HEK293 (cell line): Measurements from ENCODE around the gene TAS2R4.
A peak's percentile ranks its signal among the peaks of the same experiment; 100 is the strongest.

Experiments used
- BCL11B ChIP-seq: fragments of 450-650 bp; formaldehyde crosslinking; IDR thresholded peaks from 2 replicates; pipeline ENCODE4 v1.5.1; 2016; ENCODE audit warnings: low read depth, missing biosample characterization, missing genetic modification characterization
- GLIS1 ChIP-seq: fragments of 450-650 bp; formaldehyde crosslinking; IDR thresholded peaks from 2 replicates; pipeline ENCODE4 v1.5.1; 2016; ENCODE audit warnings: missing biosample characterization, missing genetic modification characterization
- HOXA7 ChIP-seq: sonication (generic); formaldehyde crosslinking; IDR thresholded peaks from 2 replicates; pipeline ENCODE4 v1.8.1; 2022; ENCODE audit warnings: missing genetic modification reagents, borderline replicate concordance
- KLF1 ChIP-seq: fragments of 450-650 bp; formaldehyde crosslinking; IDR thresholded peaks from 2 replicates; pipeline ENCODE4 v1.5.1; 2016; ENCODE audit warnings: missing biosample characterization, missing genetic modification characterization
- TCF7L2 ChIP-seq: IDR thresholded peaks from 2 replicates; pipeline ENCODE4 v1.6.1; 2011; ENCODE audit warnings: low read depth, mild to moderate bottlenecking, inconsistent platforms, low read length, moderate library complexity, borderline replicate concordance
- YY2 ChIP-seq: fragments of 450-650 bp; formaldehyde crosslinking; IDR thresholded peaks from 2 replicates; pipeline ENCODE4 v1.5.1; 2016; ENCODE audit warnings: missing biosample characterization, missing genetic modification characterization
- ZBTB1 ChIP-seq: fragments of 450-650 bp; formaldehyde crosslinking; IDR thresholded peaks from 2 replicates; pipeline ENCODE4 v1.5.1; 2016; ENCODE audit warnings: missing biosample characterization, missing genetic modification characterization
- ZBTB20 ChIP-seq: fragments of 450-650 bp; formaldehyde crosslinking; IDR thresholded peaks from 2 replicates; pipeline ENCODE4 v1.5.1; 2016; ENCODE audit warnings: missing biosample characterization, missing genetic modification characterization
- ZFP3 ChIP-seq: fragments of 450-650 bp; formaldehyde crosslinking; IDR thresholded peaks from 2 replicates; pipeline ENCODE4 v1.5.1; 2016; ENCODE audit warnings: low read depth, missing biosample characterization, missing genetic modification characterization
- ZFP41 ChIP-seq: fragments of 450-650 bp; formaldehyde crosslinking; IDR thresholded peaks from 2 replicates; pipeline ENCODE4 v1.5.1; 2016; ENCODE audit warnings: missing biosample characterization, missing genetic modification characterization, borderline replicate concordance
- ZNF10 ChIP-seq: fragments of 450-650 bp; formaldehyde crosslinking; IDR thresholded peaks from 2 replicates; pipeline ENCODE4 v1.5.1; 2017; ENCODE audit warnings: missing biosample characterization, missing genetic modification characterization
- ZNF112 ChIP-seq: fragments of 450-650 bp; formaldehyde crosslinking; IDR thresholded peaks from 2 replicates; pipeline ENCODE4 v1.5.0; 2017; ENCODE audit warnings: missing biosample characterization, missing genetic modification characterization
- ZNF114 ChIP-seq: fragments of 450-650 bp; formaldehyde crosslinking; IDR thresholded peaks from 2 replicates; pipeline ENCODE4 v1.5.0; 2017; ENCODE audit warnings: missing biosample characterization, missing genetic modification characterization
- ZNF266 ChIP-seq: fragments of 450-650 bp; formaldehyde crosslinking; IDR thresholded peaks from 2 replicates; pipeline ENCODE4 v1.5.1; 2016; ENCODE audit warnings: missing biosample characterization, missing genetic modification characterization, low read depth
- ZNF354C ChIP-seq: fragments of 450-650 bp; formaldehyde crosslinking; IDR thresholded peaks from 2 replicates; pipeline ENCODE4 v1.5.1; 2016; ENCODE audit warnings: missing biosample characterization, missing genetic modification characterization, low read depth, borderline replicate concordance
- ZNF394 ChIP-seq: fragments of 450-650 bp; formaldehyde crosslinking; IDR thresholded peaks from 2 replicates; pipeline ENCODE4 v1.5.1; 2016; ENCODE audit warnings: missing biosample characterization, missing genetic modification characterization, mild to moderate bottlenecking, moderate library complexity, borderline replicate concordance
- ZNF544 ChIP-seq: fragments of 450-650 bp; formaldehyde crosslinking; IDR thresholded peaks from 2 replicates; pipeline ENCODE4 v1.5.0; 2017; ENCODE audit warnings: missing biosample characterization, missing genetic modification characterization
- ZNF768 ChIP-seq: fragments of 450-650 bp; formaldehyde crosslinking; IDR thresholded peaks from 2 replicates; pipeline ENCODE4 v1.5.1; 2018; ENCODE audit warnings: missing biosample characterization, mild to moderate bottlenecking, missing genetic modification characterization
- ZNF776 ChIP-seq: fragments of 450-650 bp; formaldehyde crosslinking; IDR thresholded peaks from 2 replicates; pipeline ENCODE4 v1.5.0; 2017; ENCODE audit warnings: missing biosample characterization, missing genetic modification characterization, borderline replicate concordance
- TF ChIP-seq, protein P1 (sequence below): fragments of 450-650 bp; formaldehyde crosslinking; IDR thresholded peaks from 2 replicates; pipeline ENCODE4 v1.5.1; 2016; ENCODE audit warnings: missing biosample characterization, missing genetic modification characterization, borderline replicate concordance
- TF ChIP-seq, protein P2 (sequence below): fragments of 450-650 bp; formaldehyde crosslinking; IDR thresholded peaks from 2 replicates; pipeline ENCODE4 v1.5.1; 2017; ENCODE audit warnings: missing biosample characterization, missing genetic modification characterization
- TF ChIP-seq, protein P3 (sequence below): fragments of 450-650 bp; formaldehyde crosslinking; conservative IDR thresholded peaks from 2 replicates; pipeline ENCODE4 v1.5.1; 2016; ENCODE audit warnings: low read depth, missing biosample characterization, missing genetic modification characterization
- TF ChIP-seq, protein P4 (sequence below): fragments of 450-650 bp; IDR thresholded peaks from 2 replicates; pipeline ENCODE4 v1.5.1; 2018; ENCODE audit warnings: missing biosample characterization, mild to moderate bottlenecking, missing genetic modification characterization
- TF ChIP-seq, protein P5 (sequence below): fragments of 450-650 bp; formaldehyde crosslinking; IDR thresholded peaks from 2 replicates; pipeline ENCODE4 v1.5.1; 2016; ENCODE audit warnings: missing biosample characterization, missing genetic modification characterization

Gene TAS2R4

DNA sequence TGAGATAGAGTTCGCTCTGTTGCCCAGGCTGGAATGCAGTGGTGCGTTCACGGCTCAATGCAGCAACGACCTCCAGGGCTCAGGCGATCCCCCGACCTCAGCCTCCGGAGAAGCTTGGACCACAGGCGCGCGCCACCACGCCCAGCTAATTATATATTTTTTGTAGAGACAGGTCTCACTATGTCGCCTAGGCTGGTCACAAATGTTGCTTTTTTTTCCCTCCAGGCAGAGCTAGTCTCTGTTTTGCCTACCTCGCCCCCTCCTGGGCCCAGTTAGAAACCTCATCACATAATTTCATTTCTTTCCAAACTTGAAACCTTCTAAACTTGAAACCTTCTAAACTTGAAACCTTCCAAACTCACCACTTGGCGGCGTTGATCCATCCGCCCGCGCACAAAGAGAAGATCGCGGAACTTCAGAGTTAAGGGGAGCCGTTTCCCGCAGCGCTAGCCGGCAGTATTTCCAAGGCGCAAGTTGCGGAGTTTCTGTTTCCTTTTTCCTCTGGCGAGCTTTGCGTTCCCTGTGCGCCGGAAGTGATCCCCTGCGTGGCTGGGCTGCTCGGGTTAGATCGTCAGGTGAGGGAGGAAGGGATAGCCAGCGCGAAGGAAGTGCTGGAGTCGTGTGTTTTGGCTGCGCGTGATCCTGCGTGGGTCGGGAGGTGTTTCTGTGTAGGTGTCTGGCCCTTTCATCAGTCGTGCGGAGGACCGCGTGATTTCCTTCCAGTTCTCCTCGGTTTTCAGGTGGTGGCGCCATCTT is 38.5 kb upstream of the TAS2R4 start, which contains the start of gene SSBP1 (continued):
- TF ChIP-seq, protein P1, sequence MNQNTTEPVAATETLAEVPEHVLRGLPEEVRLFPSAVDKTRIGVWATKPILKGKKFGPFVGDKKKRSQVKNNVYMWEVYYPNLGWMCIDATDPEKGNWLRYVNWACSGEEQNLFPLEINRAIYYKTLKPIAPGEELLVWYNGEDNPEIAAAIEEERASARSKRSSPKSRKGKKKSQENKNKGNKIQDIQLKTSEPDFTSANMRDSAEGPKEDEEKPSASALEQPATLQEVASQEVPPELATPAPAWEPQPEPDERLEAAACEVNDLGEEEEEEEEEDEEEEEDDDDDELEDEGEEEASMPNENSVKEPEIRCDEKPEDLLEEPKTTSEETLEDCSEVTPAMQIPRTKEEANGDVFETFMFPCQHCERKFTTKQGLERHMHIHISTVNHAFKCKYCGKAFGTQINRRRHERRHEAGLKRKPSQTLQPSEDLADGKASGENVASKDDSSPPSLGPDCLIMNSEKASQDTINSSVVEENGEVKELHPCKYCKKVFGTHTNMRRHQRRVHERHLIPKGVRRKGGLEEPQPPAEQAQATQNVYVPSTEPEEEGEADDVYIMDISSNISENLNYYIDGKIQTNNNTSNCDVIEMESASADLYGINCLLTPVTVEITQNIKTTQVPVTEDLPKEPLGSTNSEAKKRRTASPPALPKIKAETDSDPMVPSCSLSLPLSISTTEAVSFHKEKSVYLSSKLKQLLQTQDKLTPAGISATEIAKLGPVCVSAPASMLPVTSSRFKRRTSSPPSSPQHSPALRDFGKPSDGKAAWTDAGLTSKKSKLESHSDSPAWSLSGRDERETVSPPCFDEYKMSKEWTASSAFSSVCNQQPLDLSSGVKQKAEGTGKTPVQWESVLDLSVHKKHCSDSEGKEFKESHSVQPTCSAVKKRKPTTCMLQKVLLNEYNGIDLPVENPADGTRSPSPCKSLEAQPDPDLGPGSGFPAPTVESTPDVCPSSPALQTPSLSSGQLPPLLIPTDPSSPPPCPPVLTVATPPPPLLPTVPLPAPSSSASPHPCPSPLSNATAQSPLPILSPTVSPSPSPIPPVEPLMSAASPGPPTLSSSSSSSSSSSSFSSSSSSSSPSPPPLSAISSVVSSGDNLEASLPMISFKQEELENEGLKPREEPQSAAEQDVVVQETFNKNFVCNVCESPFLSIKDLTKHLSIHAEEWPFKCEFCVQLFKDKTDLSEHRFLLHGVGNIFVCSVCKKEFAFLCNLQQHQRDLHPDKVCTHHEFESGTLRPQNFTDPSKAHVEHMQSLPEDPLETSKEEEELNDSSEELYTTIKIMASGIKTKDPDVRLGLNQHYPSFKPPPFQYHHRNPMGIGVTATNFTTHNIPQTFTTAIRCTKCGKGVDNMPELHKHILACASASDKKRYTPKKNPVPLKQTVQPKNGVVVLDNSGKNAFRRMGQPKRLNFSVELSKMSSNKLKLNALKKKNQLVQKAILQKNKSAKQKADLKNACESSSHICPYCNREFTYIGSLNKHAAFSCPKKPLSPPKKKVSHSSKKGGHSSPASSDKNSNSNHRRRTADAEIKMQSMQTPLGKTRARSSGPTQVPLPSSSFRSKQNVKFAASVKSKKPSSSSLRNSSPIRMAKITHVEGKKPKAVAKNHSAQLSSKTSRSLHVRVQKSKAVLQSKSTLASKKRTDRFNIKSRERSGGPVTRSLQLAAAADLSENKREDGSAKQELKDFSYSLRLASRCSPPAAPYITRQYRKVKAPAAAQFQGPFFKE (tag by site-specific recombination) = no peak
- TF ChIP-seq, protein P2, sequence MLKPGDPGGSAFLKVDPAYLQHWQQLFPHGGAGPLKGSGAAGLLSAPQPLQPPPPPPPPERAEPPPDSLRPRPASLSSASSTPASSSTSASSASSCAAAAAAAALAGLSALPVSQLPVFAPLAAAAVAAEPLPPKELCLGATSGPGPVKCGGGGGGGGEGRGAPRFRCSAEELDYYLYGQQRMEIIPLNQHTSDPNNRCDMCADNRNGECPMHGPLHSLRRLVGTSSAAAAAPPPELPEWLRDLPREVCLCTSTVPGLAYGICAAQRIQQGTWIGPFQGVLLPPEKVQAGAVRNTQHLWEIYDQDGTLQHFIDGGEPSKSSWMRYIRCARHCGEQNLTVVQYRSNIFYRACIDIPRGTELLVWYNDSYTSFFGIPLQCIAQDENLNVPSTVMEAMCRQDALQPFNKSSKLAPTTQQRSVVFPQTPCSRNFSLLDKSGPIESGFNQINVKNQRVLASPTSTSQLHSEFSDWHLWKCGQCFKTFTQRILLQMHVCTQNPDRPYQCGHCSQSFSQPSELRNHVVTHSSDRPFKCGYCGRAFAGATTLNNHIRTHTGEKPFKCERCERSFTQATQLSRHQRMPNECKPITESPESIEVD (tag by site-specific recombination) = peak; percentile 61
- TF ChIP-seq, protein P3, sequence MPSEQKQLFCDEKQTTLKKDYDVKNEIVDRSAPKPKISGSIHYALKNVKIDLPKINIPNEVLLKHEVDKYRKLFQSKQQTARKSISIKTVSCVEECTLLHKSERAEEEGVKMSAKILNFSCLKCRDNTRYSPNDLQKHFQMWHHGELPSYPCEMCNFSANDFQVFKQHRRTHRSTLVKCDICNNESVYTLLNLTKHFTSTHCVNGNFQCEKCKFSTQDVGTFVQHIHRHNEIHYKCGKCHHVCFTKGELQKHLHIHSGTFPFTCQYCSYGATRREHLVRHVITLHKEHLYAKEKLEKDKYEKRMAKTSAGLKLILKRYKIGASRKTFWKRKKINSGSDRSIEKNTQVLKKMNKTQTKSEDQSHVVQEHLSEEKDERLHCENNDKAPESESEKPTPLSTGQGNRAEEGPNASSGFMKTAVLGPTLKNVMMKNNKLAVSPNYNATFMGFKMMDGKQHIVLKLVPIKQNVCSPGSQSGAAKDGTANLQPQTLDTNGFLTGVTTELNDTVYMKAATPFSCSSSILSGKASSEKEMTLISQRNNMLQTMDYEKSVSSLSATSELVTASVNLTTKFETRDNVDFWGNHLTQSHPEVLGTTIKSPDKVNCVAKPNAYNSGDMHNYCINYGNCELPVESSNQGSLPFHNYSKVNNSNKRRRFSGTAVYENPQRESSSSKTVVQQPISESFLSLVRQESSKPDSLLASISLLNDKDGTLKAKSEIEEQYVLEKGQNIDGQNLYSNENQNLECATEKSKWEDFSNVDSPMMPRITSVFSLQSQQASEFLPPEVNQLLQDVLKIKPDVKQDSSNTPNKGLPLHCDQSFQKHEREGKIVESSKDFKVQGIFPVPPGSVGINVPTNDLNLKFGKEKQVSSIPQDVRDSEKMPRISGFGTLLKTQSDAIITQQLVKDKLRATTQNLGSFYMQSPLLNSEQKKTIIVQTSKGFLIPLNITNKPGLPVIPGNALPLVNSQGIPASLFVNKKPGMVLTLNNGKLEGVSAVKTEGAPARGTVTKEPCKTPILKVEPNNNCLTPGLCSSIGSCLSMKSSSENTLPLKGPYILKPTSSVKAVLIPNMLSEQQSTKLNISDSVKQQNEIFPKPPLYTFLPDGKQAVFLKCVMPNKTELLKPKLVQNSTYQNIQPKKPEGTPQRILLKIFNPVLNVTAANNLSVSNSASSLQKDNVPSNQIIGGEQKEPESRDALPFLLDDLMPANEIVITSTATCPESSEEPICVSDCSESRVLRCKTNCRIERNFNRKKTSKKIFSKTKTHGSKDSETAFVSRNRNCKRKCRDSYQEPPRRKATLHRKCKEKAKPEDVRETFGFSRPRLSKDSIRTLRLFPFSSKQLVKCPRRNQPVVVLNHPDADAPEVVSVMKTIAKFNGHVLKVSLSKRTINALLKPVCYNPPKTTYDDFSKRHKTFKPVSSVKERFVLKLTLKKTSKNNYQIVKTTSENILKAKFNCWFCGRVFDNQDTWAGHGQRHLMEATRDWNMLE (tag by site-specific recombination) = peak; percentile 99
- TF ChIP-seq, protein P4, sequence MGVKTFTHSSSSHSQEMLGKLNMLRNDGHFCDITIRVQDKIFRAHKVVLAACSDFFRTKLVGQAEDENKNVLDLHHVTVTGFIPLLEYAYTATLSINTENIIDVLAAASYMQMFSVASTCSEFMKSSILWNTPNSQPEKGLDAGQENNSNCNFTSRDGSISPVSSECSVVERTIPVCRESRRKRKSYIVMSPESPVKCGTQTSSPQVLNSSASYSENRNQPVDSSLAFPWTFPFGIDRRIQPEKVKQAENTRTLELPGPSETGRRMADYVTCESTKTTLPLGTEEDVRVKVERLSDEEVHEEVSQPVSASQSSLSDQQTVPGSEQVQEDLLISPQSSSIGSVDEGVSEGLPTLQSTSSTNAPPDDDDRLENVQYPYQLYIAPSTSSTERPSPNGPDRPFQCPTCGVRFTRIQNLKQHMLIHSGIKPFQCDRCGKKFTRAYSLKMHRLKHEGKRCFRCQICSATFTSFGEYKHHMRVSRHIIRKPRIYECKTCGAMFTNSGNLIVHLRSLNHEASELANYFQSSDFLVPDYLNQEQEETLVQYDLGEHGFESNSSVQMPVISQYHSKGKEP (tag by site-specific recombination) = peak; percentile 83
- no peak for TF ChIP-seq ZFP3 (tag by site-specific recombination)
- peak; percentile 83; the same call in 1 of the 2 replicates for TF ChIP-seq YY2
- no peak for TF ChIP-seq TCF7L2
- TF ChIP-seq ZBTB1 (tag by site-specific recombination) = peak; percentile 99
- TF ChIP-seq ZNF266 (tag by site-specific recombination) = no peak
- TF ChIP-seq BCL11B (tag by site-specific recombination) = no peak
- no peak for TF ChIP-seq HOXA7
- TF ChIP-seq ZNF768 (tag by site-specific recombination) = no peak
- TF ChIP-seq ZNF112 (tag by site-specific recombination) = no peak
- no peak for TF ChIP-seq ZNF114 (tag by site-specific recombination)
- TF ChIP-seq KLF1 (tag by site-specific recombination) = peak; percentile 46
- no peak for TF ChIP-seq ZNF776 (tag by site-specific recombination)
- peak; percentile 93 for TF ChIP-seq ZNF394 (tag by site-specific recombination)
- peak; percentile 54; the same call in 1 of the 2 replicates for TF ChIP-seq ZBTB20 (tag by site-specific recombination)
- TF ChIP-seq, protein P5, sequence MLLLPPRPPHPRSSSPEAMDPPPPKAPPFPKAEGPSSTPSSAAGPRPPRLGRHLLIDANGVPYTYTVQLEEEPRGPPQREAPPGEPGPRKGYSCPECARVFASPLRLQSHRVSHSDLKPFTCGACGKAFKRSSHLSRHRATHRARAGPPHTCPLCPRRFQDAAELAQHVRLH (tag by site-specific recombination) = peak; percentile 95
- no peak for TF ChIP-seq ZFP41 (tag by site-specific recombination)
- TF ChIP-seq ZNF354C (tag by site-specific recombination) = no peak
- peak; percentile 98 for TF ChIP-seq ZNF10 (tag by site-specific recombination)
- TF ChIP-seq GLIS1 = peak; percentile 48
- no peak for TF ChIP-seq ZNF544 (tag by site-specific recombination)
